WTC11 (cell line): ENCODE results near the gene MYO1H. TPM values are rescaled to one million over a fixed set of nuclear protein-coding genes. Genes with fewer than 3 reads are reported as not detected.

Source experiments
- ATAC-seq: fragments of 200-7000 bp; cut with Tn5 transposase; 2 replicates; pipeline ENCODE4 v1.10.0; 2021; ENCODE audit warnings: mild to moderate bottlenecking, moderate library complexity
- CTCF ChIA-PET: fragments of 300-600 bp; sonication (Branson Sonifier 250); formaldehyde crosslinking; loops from one replicate; lab custom pipeline; 2021; ENCODE audit warnings: antibody characterized with exemption; lab: Charles Lee
- POLR2A ChIA-PET: fragments of 350-600 bp; sonication (Branson Sonifier 250); formaldehyde crosslinking; loops from one replicate; lab custom pipeline; 2021; ENCODE audit warnings: antibody characterized with exemption; lab: Charles Lee
- DNase-seq: peaks from one replicate; pipeline ENCODE4 v3.0.0; 2021; ENCODE audit warnings: low spot score
- H3K27ac Mint-ChIP-seq: 2 replicates; pipeline ENCODE4 v1.8.0; 2021; ENCODE audit warnings: mixed read lengths
- H3K27me3 Mint-ChIP-seq: 2 replicates; pipeline ENCODE4 v1.8.0; 2021; ENCODE audit warnings: low read depth, mild to moderate bottlenecking, moderate library complexity, mixed read lengths
- H3K36me3 Mint-ChIP-seq: 2 replicates; pipeline ENCODE4 v1.8.0; 2021; ENCODE audit warnings: mixed read lengths
- H3K4me1 Mint-ChIP-seq: 2 replicates; pipeline ENCODE4 v1.8.0; 2022; ENCODE audit warnings: mixed read lengths
- H3K4me3 Mint-ChIP-seq: 2 replicates; pipeline ENCODE4 v1.8.0; 2021; ENCODE audit warnings: mild to moderate bottlenecking, moderate library complexity, mixed read lengths
- H3K9me3 Mint-ChIP-seq: 2 replicates; pipeline ENCODE4 v1.8.0; 2021; ENCODE audit warnings: mixed read lengths
- ATF6 ChIP-seq: sonication (generic); formaldehyde crosslinking; IDR thresholded peaks from 2 replicates; pipeline ENCODE4 v1.8.1; 2023; ENCODE audit warnings: mild to moderate bottlenecking, missing genetic modification reagents
- CBFB ChIP-seq: sonication (generic); formaldehyde crosslinking; IDR thresholded peaks from 2 replicates; pipeline ENCODE4 v1.8.1; 2022; ENCODE audit warnings: mild to moderate bottlenecking, low read depth, missing genetic modification reagents
- ETV6 ChIP-seq: sonication (generic); formaldehyde crosslinking; IDR thresholded peaks from 2 replicates; pipeline ENCODE4 v1.8.1; 2022; ENCODE audit warnings: mild to moderate bottlenecking, missing genetic modification reagents
- FOXK1 ChIP-seq: sonication (generic); formaldehyde crosslinking; IDR thresholded peaks from 2 replicates; pipeline ENCODE4 v1.8.0; 2022; ENCODE audit warnings: mild to moderate bottlenecking, moderate library complexity, missing genetic modification reagents
- JUN ChIP-seq: sonication (generic); formaldehyde crosslinking; IDR thresholded peaks from 2 replicates; pipeline ENCODE4 v1.8.0; 2023; ENCODE audit warnings: mild to moderate bottlenecking, missing genetic modification reagents
- NFYB ChIP-seq: sonication (generic); formaldehyde crosslinking; conservative IDR thresholded peaks from 2 replicates; pipeline ENCODE4 v1.8.0; 2022; ENCODE audit warnings: low read depth, missing genetic modification reagents
- SMAD4 ChIP-seq: sonication (generic); formaldehyde crosslinking; IDR thresholded peaks from 2 replicates; pipeline ENCODE4 v1.8.0; 2022; ENCODE audit warnings: mild to moderate bottlenecking, missing genetic modification reagents
- TEAD1 ChIP-seq: sonication (generic); formaldehyde crosslinking; IDR thresholded peaks from 2 replicates; pipeline ENCODE4 v1.8.0; 2022; ENCODE audit warnings: mild to moderate bottlenecking, missing genetic modification reagents
- ZNF423 ChIP-seq: fragments of 250-450 bp; sonication (Bioruptor Pico); IDR thresholded peaks from 2 replicates; pipeline ENCODE4 v2.1.2; 2022; ENCODE audit warnings: mild to moderate bottlenecking, moderate library complexity
- total RNA-seq: library from RNA; stranded (reverse); gene quantifications from 3 replicates; pipeline ENCODE4 v1.2.3, GENCODE V29; 2021
- TF ChIP-seq, protein P1 (sequence below): sonication (generic); formaldehyde crosslinking; IDR thresholded peaks from 2 replicates; pipeline ENCODE4 v1.8.1; 2023; ENCODE audit warnings: mild to moderate bottlenecking, missing genetic modification reagents, moderate library complexity
- TF ChIP-seq, protein P2 (sequence below): fragments of 250-450 bp; sonication (Bioruptor Pico); IDR thresholded peaks from 2 replicates; pipeline ENCODE4 v1.9.0; 2021; ENCODE audit warnings: moderate library complexity, mild to moderate bottlenecking, inconsistent platforms, borderline replicate concordance
- TF ChIP-seq, protein P3 (sequence below): sonication (generic); formaldehyde crosslinking; IDR thresholded peaks from 2 replicates; pipeline ENCODE4 v1.8.1; 2023; ENCODE audit warnings: mild to moderate bottlenecking, missing genetic modification reagents, moderate library complexity
- TF ChIP-seq, protein P4 (sequence below): sonication (generic); formaldehyde crosslinking; conservative IDR thresholded peaks from 2 replicates; pipeline ENCODE4 v1.8.1; 2023; ENCODE audit warnings: mild to moderate bottlenecking, low read depth, missing genetic modification reagents, moderate library complexity
- TF ChIP-seq, protein P5 (sequence below): sonication (generic); formaldehyde crosslinking; IDR thresholded peaks from 2 replicates; pipeline ENCODE4 v1.8.1; 2022; ENCODE audit warnings: mild to moderate bottlenecking, moderate library complexity, missing genetic modification reagents

MYO1H gene
- total RNA-seq, 1 experiment from 2014 or later, result 0.44 TPM

DNA sequence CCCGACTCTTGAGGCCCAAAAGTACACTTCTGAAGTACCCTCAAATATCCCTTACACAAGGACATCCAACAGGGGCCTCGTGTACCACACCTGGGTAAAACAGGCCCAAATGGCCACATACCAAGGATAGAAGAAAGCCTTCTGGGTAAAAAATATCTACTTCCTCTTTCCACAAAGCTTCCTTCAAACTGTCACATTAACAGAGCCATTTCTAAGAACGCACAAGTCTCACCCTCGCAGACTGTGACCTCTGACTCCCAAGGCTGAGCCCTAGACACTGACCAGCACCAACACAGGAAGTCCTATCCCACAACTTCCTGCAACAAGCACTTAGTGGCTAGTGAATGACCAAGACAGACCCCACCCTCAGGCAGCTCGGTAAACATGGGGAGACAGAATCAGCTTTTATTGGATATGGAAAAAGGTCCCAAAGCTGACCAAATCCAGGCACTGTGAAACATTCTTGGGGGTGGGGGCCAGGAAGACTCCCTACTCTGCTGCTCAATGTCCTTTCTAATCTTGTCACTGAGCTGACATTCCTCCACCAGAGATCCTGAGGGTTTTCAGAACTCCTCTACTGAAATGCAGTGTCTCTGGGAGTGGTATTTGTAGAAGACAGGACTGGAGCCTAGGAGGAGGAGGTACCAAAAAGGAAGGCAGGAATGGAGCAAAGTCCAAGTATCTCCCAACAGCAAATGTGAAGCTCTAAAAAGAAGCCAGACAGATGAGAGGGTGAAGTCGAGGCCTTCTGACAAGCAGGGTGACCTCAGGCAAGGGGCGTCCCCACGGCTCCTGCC lies 113.5 kb downstream of the MYO1H start (continued):
- no peak for TF ChIP-seq NFYB (CRISPR knock-in tag)
- TF ChIP-seq, protein P1, sequence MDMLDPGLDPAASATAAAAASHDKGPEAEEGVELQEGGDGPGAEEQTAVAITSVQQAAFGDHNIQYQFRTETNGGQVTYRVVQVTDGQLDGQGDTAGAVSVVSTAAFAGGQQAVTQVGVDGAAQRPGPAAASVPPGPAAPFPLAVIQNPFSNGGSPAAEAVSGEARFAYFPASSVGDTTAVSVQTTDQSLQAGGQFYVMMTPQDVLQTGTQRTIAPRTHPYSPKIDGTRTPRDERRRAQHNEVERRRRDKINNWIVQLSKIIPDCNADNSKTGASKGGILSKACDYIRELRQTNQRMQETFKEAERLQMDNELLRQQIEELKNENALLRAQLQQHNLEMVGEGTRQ (CRISPR knock-in tag), result no peak

DNA sequence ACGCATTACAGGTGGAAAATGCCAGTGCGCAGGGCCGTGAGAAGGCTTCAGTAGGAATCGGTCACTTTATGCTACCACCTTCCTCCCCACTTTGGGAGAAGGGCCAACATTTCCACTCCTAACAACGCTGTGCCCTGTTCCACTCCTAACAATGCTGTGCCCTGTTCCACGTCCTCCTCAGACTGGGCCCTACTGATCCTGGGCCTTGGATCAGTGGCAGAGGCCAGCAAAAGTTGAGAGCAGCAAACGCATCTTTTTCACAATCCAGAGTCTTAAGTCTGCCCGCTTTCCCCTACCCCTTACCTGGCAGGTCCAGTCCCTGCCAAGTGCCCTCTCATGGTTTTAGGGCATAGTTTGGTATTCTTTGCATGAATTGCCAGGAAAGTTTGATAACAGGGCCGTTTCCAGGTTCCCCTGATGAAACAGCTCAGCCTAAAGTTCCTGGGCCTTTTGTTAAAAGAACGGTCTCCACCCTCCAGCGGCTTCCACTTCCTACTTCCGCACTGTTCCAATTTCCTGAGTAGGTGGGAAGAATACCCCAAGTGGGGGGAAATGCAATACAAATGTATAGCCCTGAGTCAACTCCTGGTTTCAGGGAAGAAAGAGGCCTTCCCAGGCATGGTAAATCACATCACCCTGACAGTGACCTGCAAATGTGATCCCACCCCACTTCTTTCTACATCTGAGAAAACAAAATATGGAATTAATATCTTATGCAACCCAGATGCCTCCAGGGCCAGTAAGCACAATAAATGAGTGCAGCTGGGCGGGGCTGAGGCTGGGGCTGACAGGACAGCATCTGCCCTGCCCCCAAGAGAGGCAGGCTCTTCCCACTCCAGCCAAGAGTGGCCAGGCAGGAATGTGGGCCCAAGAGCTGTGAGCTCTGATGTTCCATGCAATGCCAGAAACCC lies 114.4 kb downstream of the MYO1H start:
- H3K4me1 Mint-ChIP-seq, result peaks cover 92% of the 10 kb centered on the region
- peak; percentile 29 for DNase-seq
- peaks cover 26% of the 10 kb centered on the region for H3K36me3 Mint-ChIP-seq
- H3K9me3 Mint-ChIP-seq, result no peaks in the 10 kb centered on the region
- ATAC-seq, result peak; percentile 21
- H3K27me3 Mint-ChIP-seq, result no peaks in the 10 kb centered on the region
- peak overlapping the region; percentile 39 for H3K4me3 Mint-ChIP-seq
- ChIA-PET POLR2A (interaction anchor here (1.1 to 1.5 kb wide), 4 partner anchors 11 to 29 kb away, joined by 3 to 4 read pairs (median 4); partner anchors contain the start of genes KCTD10 and UBE3B), CTCF (interaction anchor here (0.6 to 5.2 kb wide), 8 partner anchors 11 to 374 kb away, joined by 3 to 52 read pairs (median 4); partner anchors contain the start of gene KCTD10)
- peak overlapping the region; percentile 99 for H3K27ac Mint-ChIP-seq
- TF ChIP-seq FOXK1 (CRISPR knock-in tag) (no peak), ETV6 (CRISPR knock-in tag) (peak; percentile 97)

- H3K9me3 Mint-ChIP-seq, result no peaks in the 10 kb centered on the region
- TF ChIP-seq SMAD4 (CRISPR knock-in tag), result no peak
- peak; percentile 71; the same call in 1 of the 2 replicates for TF ChIP-seq TEAD1 (CRISPR knock-in tag)
- peak; percentile 74; the same call in 1 of the 2 replicates for TF ChIP-seq ZNF423 (CRISPR knock-in tag)
- no peak for TF ChIP-seq JUN (CRISPR knock-in tag)
- TF ChIP-seq, all 79 proteins: peak for 2
- Mint-ChIP-seq H3K27ac (peak overlapping the region; percentile 99), H3K4me1 (peaks cover 88% of the 10 kb centered on the region), H3K4me3 (peak overlapping the region; percentile 39), H3K36me3 (peaks cover 24% of the 10 kb centered on the region), H3K27me3 (no peaks in the 10 kb centered on the region)
- peak; percentile 31 for DNase-seq
- ChIA-PET POLR2A (interaction anchor here (0.5 to 1.5 kb wide), 5 partner anchors 10 to 30 kb away, joined by 3 to 4 read pairs (median 4); partner anchors contain the start of genes KCTD10 and UBE3B), CTCF (interaction anchor here (0.6 to 5.2 kb wide), 8 partner anchors 12 to 637 kb away, joined by 3 to 52 read pairs (median 4); no protein-coding TSS in a partner anchor)
- ATAC-seq, result peak; percentile 6; the same call in 1 of the 2 replicates
These were observed 115.4 kb downstream of the MYO1H start for GRCh38 chr12:109462868-109463692.

- H3K27ac Mint-ChIP-seq, result peak overlapping the region; percentile 99
- H3K4me1 Mint-ChIP-seq, result peaks cover 87% of the 10 kb centered on the region
- DNase-seq, result no peak
- ChIA-PET CTCF (interaction anchor here (0.6 to 5.2 kb wide), 7 partner anchors 13 to 636 kb away, joined by 3 to 52 read pairs (median 4); no protein-coding TSS in a partner anchor), POLR2A (interaction anchor here (0.5 to 1.3 kb wide), 3 partner anchors 10 to 29 kb away, joined by 3 to 4 read pairs (median 4); no protein-coding TSS in a partner anchor)
- 0 out of 2 replicates have a peak overlapping the region, but pooled peaks have one; percentile 39 for H3K4me3 Mint-ChIP-seq
- no peaks in the 10 kb centered on the region for H3K27me3 Mint-ChIP-seq
- peaks cover 28% of the 10 kb centered on the region for H3K36me3 Mint-ChIP-seq
- no peak for ATAC-seq
- no peaks in the 10 kb centered on the region for H3K9me3 Mint-ChIP-seq
- TF ChIP-seq, protein P2, sequence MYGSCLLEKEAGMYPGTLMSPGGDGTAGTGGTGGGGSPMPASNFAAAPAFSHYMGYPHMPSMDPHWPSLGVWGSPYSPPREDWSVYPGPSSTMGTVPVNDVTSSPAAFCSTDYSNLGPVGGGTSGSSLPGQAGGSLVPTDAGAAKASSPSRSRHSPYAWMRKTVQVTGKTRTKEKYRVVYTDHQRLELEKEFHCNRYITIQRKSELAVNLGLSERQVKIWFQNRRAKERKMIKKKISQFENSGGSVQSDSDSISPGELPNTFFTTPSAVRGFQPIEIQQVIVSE (CRISPR knock-in tag), result no peak
- TF ChIP-seq, protein P3, sequence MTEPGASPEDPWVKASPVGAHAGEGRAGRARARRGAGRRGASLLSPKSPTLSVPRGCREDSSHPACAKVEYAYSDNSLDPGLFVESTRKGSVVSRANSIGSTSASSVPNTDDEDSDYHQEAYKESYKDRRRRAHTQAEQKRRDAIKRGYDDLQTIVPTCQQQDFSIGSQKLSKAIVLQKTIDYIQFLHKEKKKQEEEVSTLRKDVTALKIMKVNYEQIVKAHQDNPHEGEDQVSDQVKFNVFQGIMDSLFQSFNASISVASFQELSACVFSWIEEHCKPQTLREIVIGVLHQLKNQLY (CRISPR knock-in tag), result no peak
- TF ChIP-seq, protein P4, sequence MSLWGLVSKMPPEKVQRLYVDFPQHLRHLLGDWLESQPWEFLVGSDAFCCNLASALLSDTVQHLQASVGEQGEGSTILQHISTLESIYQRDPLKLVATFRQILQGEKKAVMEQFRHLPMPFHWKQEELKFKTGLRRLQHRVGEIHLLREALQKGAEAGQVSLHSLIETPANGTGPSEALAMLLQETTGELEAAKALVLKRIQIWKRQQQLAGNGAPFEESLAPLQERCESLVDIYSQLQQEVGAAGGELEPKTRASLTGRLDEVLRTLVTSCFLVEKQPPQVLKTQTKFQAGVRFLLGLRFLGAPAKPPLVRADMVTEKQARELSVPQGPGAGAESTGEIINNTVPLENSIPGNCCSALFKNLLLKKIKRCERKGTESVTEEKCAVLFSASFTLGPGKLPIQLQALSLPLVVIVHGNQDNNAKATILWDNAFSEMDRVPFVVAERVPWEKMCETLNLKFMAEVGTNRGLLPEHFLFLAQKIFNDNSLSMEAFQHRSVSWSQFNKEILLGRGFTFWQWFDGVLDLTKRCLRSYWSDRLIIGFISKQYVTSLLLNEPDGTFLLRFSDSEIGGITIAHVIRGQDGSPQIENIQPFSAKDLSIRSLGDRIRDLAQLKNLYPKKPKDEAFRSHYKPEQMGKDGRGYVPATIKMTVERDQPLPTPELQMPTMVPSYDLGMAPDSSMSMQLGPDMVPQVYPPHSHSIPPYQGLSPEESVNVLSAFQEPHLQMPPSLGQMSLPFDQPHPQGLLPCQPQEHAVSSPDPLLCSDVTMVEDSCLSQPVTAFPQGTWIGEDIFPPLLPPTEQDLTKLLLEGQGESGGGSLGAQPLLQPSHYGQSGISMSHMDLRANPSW, result no peak
- no peak for TF ChIP-seq ATF6 (CRISPR knock-in tag)
- TF ChIP-seq NFYB (CRISPR knock-in tag), result no peak
- TF ChIP-seq CBFB (CRISPR knock-in tag), result no peak
- TF ChIP-seq, protein P5, sequence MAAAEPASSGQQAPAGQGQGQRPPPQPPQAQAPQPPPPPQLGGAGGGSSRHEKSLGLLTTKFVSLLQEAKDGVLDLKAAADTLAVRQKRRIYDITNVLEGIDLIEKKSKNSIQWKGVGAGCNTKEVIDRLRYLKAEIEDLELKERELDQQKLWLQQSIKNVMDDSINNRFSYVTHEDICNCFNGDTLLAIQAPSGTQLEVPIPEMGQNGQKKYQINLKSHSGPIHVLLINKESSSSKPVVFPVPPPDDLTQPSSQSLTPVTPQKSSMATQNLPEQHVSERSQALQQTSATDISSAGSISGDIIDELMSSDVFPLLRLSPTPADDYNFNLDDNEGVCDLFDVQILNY (CRISPR knock-in tag), result no peak
These were observed 116.1 kb downstream of the MYO1H start for GRCh38 chr12:109463756-109464155.
